Left lobe of liver (tissue), 2 donors: ENCODE data around the gene WBP4. TPM values are rescaled to one million over a fixed set of nuclear protein-coding genes. Genes with fewer than 3 reads are reported as not detected.
"Not testable (repeated sequence)": the region's sequence is repeated elsewhere in the genome, so short reads cannot be mapped to it uniquely, and the experiment has no call there.

Experiments
- ATAC-seq: fragments of 200-7000 bp; cut with Tn5 transposase; one replicate; pipeline ENCODE4 v1.9.1; 2020; ENCODE audit warnings: mild to moderate bottlenecking, moderate library complexity
- DNase-seq: peaks from one replicate; pipeline ENCODE4 v3.0.0-alpha.2; 2020; ENCODE audit warnings: low spot score
- total RNA-seq: library from RNA; stranded (reverse); gene quantifications from one replicate; pipeline ENCODE4 v1.2.1, GENCODE V29; 2021
- donor health status: DM: no; HTN: no; CAD: no; lungs with moderate emphysema.
- donor health status: DM: no; HTN: yes; CAD: no.

WBP4 gene
- total RNA-seq, 1 donor from 2014 or later = 3.9 TPM

- DNase-seq, ATAC-seq: not testable (repeated sequence)
These were observed 18.9 kb upstream of the WBP4 start for GRCh38 chr13:41042419-41042818.

- DNase-seq (no peak), ATAC-seq (no peak)
These were observed 12.7 kb upstream of the WBP4 start for GRCh38 chr13:41048640-41049039.

GRCh38 chr13:41049480-41050440, 11.5 kb upstream of the WBP4 start:
- DNase-seq (no peak), ATAC-seq (no peak)

- DNase-seq (no peak), ATAC-seq (peak; percentile 41)
These were observed 8.9 kb upstream of the WBP4 start for GRCh38 chr13:41052441-41052840.

GRCh38 chr13:41053384-41053826, 7.9 kb upstream of the WBP4 start:
- ATAC-seq (peak; percentile 47), DNase-seq (no peak)

GRCh38 chr13:41054212-41054877, 7.0 kb upstream of the WBP4 start:
- ATAC-seq (peak; percentile 72), DNase-seq (no peak)

- no peak for DNase-seq
- ATAC-seq = no peak
These were observed 6.2 kb upstream of the WBP4 start for GRCh38 chr13:41054919-41055619.

GRCh38 chr13:41056194-41056593, 5.1 kb upstream of the WBP4 start:
- no peak for DNase-seq

GRCh38 chr13:41056826-41057711, 4.2 kb upstream of the WBP4 start:
- no peak for DNase-seq
- ATAC-seq = no peak

More at GRCh38 chr13:41056194-41056593, 5.1 kb upstream of the WBP4 start:
- no peak for ATAC-seq

- ATAC-seq = no peak
- DNase-seq = no peak
These were observed 2.8 kb upstream of the WBP4 start for GRCh38 chr13:41058295-41059070.

GRCh38 chr13:41059456-41060081, 1.7 kb upstream of the WBP4 start:
- DNase-seq = no peak

GRCh38 chr13:41060082-41060723, 1.1 kb upstream of the WBP4 start:
- peak; percentile 71 for ATAC-seq
- DNase-seq = peak; percentile 95

More at GRCh38 chr13:41059456-41060081, 1.7 kb upstream of the WBP4 start:
- no peak for ATAC-seq

GRCh38 chr13:41060724-41061074, 610 bp upstream of the WBP4 start:
- peak; percentile 59 for ATAC-seq
- no peak for DNase-seq

- DNase-seq (no peak), ATAC-seq (peak; percentile 36)
These were observed 867 bp downstream of the WBP4 start for GRCh38 chr13:41061914-41062837.

- ATAC-seq (no peak), DNase-seq (no peak)
These were observed 3.2 kb downstream of the WBP4 start for GRCh38 chr13:41064493-41064892.

- no peak for DNase-seq
- ATAC-seq = no peak
These were observed 3.8 kb downstream of the WBP4 start for GRCh38 chr13:41065078-41065477.

GRCh38 chr13:41074523-41074922, 13.2 kb downstream of the WBP4 start:
- no peak for ATAC-seq
- no peak for DNase-seq
